GM12874 (cell line): Measurements from ENCODE around the gene BRF1.

Experiments used
- TF ChIP-seq, protein P1 (sequence below): IDR thresholded peaks from 2 replicates; pipeline ENCODE4 v1.5.1; 2011; ENCODE audit warnings: low read depth, mild to moderate bottlenecking, control low read depth, low read length, moderate library complexity; ENCODE audit not compliant: insufficient read depth

BRF1 gene

DNA sequence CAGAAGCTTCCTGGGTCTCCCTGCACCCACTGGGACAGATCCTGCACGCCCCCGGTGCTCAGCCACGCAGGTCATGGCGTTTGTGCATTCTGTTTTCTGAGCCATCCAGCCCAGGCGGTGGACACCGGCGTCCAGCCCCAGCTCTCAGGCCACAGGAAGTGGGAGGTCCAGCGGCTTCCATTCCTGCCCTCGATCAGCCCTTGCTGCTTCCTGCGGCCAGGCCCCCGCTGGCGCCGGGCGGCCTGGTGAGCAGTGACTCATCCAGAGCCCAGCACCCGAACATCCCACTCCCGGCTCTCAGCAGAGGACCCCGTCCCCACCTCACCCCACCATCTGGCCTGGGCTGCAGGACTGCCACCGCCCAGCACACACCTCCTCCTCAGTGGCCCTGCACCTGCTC is 101.7 kb downstream of the BRF1 start:
- TF ChIP-seq, protein P1, sequence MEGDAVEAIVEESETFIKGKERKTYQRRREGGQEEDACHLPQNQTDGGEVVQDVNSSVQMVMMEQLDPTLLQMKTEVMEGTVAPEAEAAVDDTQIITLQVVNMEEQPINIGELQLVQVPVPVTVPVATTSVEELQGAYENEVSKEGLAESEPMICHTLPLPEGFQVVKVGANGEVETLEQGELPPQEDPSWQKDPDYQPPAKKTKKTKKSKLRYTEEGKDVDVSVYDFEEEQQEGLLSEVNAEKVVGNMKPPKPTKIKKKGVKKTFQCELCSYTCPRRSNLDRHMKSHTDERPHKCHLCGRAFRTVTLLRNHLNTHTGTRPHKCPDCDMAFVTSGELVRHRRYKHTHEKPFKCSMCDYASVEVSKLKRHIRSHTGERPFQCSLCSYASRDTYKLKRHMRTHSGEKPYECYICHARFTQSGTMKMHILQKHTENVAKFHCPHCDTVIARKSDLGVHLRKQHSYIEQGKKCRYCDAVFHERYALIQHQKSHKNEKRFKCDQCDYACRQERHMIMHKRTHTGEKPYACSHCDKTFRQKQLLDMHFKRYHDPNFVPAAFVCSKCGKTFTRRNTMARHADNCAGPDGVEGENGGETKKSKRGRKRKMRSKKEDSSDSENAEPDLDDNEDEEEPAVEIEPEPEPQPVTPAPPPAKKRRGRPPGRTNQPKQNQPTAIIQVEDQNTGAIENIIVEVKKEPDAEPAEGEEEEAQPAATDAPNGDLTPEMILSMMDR, result no peak

DNA sequence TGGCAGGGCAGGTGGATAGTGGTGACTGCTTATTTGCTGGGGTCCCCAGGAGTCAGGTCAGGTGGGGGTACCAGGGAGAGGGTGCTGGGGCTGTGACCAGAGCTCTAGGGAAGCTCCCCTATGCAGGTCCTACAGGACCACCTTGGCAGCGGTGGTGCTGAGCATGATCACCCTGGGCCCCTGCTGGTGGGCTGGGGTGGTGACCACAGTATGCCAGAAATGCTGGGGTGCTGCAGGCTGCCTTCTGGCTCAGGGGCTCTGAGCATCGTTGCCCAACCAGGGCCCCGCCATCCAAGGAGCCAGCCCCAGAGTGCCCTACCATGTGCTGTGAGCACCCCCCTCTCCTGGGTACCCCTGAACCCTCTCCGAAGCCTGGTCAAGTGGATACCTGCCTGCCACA is 102.2 kb downstream of the BRF1 start:
- TF ChIP-seq, protein P1, result no peak; the same call in 1 of the 2 replicates

- TF ChIP-seq, protein P1, result no peak
These were observed 103.6 kb downstream of the BRF1 start for GRCh38 chr14:105197211-105197641.

DNA sequence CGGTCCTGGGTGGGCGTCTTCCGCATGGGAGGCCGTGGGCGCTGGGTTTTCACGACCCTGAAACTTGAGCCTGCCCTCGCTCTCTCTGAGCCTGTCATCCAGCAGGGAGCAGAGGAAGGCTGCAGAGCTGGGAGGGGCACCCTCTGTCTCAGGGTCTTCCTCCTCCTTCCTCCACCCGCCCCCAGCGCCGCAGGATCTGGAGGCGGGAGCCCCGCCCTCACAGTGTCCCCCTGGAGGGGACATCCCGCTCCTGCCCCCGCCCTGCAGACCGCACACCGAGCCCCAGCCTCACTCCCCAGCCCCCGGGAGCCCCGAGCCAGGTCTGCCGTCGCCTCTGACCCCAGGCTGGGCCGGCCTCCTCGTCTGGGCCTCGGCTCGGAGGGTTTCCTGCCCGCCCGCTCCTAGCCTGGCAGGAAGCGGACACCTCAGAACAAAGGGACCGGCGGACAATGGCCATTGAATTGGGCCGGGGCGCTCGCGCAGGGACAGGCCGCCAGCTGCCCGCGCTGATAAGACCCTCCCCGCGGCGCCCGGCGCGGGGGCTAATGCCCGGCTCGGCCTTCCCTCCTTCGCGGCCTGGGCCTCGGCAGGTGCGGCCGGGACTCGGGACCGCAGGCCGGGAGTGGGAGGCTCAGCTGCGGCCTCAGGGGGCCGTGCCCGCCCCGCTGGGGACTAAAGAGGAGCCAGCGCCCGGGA is 104.4 kb downstream of the BRF1 start:
- TF ChIP-seq, protein P1, result no peak

DNA sequence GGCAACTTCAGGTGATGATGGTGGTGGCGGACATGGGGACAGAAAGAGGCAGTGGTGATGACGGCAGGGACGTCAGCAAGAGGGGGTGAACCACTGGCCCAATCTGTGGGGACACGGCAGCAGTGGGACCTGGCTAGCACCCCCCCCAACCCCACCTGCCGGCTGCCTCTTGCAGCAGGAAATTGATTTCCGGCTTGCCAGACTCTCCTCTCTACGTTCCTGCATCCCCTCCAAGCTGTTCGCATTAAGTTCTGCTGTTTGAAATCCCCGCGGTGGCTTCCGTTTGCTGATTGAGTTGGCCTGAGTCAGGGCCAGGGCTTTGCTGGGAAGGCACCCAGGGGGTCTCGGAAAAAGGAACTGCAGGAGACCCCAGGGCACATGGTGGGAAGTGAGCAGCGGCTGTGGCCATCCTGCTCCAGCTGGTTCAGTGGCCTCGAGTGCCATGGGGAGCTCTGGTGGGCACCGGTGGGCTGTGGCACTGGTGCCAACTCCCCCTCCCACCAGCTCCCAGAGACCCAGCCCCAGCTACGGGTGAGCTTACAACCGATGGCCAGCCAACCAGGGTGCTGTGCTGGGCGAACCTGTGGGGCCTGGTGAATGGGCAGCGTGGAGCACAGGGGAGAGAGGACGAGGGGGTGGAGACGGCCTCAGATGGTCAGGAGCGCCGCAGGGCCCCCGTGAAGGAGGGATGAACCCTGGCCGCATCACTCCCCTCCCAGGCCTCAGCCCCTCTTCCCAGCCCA is 105.1 kb downstream of the BRF1 start:
- TF ChIP-seq, protein P1, result no peak

DNA sequence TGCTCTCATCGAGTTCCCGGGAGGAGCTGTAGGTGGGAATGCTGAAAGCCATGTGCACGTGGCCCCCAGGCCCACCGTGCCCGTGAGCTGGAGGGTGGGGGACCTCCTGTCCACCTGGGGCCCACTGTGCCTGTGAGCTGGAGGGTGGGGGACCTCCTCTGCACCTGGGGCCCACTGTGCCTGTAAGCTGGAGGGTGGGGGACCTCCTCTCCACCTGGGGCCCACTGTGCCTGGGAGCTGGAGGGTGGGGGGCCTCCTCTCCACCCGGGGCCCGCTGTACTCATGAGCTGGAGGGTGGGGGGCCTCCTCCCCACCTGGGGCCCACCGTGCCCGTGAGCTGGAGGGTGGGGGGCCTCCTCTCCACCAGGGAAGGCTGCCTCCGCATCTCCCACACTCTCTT is 105.8 kb downstream of the BRF1 start:
- TF ChIP-seq, protein P1, result no peak

DNA sequence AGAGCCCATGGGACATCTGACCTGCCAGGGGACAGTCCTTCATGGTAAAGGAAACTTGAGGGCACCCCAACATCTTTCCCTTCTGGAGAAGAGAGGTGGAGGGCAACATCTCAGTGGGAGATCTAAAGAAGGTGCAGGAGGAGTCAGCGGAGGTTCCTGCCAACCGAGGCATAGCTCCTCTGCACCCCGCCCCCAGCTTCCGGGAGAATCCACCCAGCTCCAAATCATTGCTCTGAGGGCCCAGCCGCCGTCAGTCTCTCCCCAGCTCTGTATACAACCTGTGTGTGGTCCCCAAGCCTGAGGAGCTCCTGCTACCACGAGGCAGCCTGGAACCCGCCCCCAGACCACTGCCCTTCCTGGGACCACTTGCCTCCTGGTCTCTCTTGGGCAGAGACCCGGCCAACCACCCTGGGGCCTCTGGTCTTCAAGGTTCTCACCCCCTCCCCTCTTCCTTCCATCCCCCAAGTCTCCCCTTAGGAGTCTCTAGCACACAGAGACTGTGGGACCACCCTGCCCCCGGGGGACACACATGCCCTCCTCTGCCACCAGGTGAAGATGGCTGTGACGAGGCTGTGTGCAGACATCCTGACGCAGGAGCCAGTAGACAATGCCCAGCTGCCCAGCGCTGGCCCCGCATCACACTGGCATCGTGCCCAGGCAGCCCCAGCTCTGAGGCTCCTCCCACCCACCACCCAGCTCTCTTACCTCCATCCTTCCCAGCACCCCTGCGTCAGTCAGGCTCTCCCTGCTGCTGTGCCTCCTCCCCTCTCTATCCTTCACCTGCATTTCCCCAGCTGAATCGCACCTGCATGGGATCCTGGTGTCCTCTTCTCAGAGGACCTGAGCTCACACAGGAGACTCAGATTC is 106.7 kb downstream of the BRF1 start:
- TF ChIP-seq, protein P1, result no peak
